H1 (cell line): ENCODE data around the gene TBC1D30. TPM values are rescaled to one million over a fixed set of nuclear protein-coding genes. Genes with fewer than 3 reads are reported as not detected.

Experiments used
- CTCF ChIA-PET: fragments of 300-600 bp; sonication (Branson Sonifier 250); formaldehyde crosslinking; loops from one replicate; lab custom pipeline; 2021; ENCODE audit not compliant: partially characterized antibody; lab: Charles Lee
- POLR2A ChIA-PET: fragments of 300-600 bp; sonication (Branson Sonifier 250); formaldehyde crosslinking; loops from one replicate; lab custom pipeline; 2021; ENCODE audit warnings: inconsistent platforms; ENCODE audit not compliant: partially characterized antibody; lab: Charles Lee
- DNase-seq, 2 experiments: peaks; one replicate each; pipeline versions ENCODE4 v3.0.0 to v3.0.0-alpha.2; 2010 to 2022; ENCODE audit warnings: low spot score in 2 of 2, low read depth in 1 of 2, mixed read lengths in 1 of 2
- FAIRE-seq: peaks from 2 replicates; lab custom pipeline; 2011; peaks lifted over from hg19 to GRCh38; lab: Jason Lieb, UNC
- H2AFZ ChIP-seq: 2 replicates; pipeline ENCODE4 v1.8.1; 2012; ENCODE audit warnings: low read length, inconsistent platforms
- H2AK5ac ChIP-seq: 2 replicates; pipeline ENCODE4 v1.6.1; 2013; ENCODE audit warnings: low read depth, low read length
- H2BK120ac ChIP-seq: replicated peaks from 2 replicates; pipeline ENCODE3; 2013; ENCODE audit warnings: low read depth, low read length, inconsistent platforms
- H2BK12ac ChIP-seq: 2 replicates; pipeline ENCODE4 v1.6.1; 2013; ENCODE audit warnings: low read depth, low read length
- H2BK15ac ChIP-seq: 2 replicates; pipeline ENCODE4 v1.6.1; 2013; ENCODE audit warnings: low read length
- H2BK20ac ChIP-seq: 2 replicates; pipeline ENCODE4 v1.6.1; 2013; ENCODE audit warnings: low read length
- H2BK5ac ChIP-seq: 2 replicates; pipeline ENCODE4 v1.6.1; 2013; ENCODE audit warnings: low read depth, low read length
- H3K14ac ChIP-seq: 2 replicates; pipeline ENCODE4 v1.6.1; 2013; ENCODE audit warnings: inconsistent platforms; ENCODE audit not compliant: insufficient read length
- H3K18ac ChIP-seq: 2 replicates; pipeline ENCODE4 v1.6.1; 2013; ENCODE audit warnings: low read length; ENCODE audit errors: extremely low read depth
- H3K23ac ChIP-seq: 2 replicates; pipeline ENCODE4 v1.6.1; 2013; ENCODE audit warnings: inconsistent platforms; ENCODE audit not compliant: insufficient read length
- H3K23me2 ChIP-seq: 2 replicates; pipeline ENCODE4 v1.6.1; 2013; ENCODE audit warnings: low read depth, low read length
- H3K27ac ChIP-seq: 2 replicates; pipeline ENCODE4 v1.6.1; 2011; ENCODE audit warnings: low read depth, low read length, inconsistent platforms
- H3K27me3 ChIP-seq, 4 experiments: replicated peaks in 1 of 4; 1 replicate in 1 of 4; 2 replicates in 3 of 4; pipeline versions ENCODE4 v1.6.1 to v1.8.1; 2011 to 2013; ENCODE audit warnings: low read length in 3 of 4, mild to moderate bottlenecking in 3 of 4, inconsistent platforms in 2 of 4, mixed read lengths in 2 of 4, moderate library complexity in 1 of 4; ENCODE audit not compliant: control insufficient read depth in 3 of 4, insufficient read depth in 3 of 4; ENCODE audit errors: extremely low read depth in 1 of 4
- H3K36me3 ChIP-seq, 4 experiments: 2 replicates each; pipeline versions ENCODE4 v1.6.1 to v1.8.1; 2011 to 2013; ENCODE audit warnings: mild to moderate bottlenecking in 4 of 4, low read length in 3 of 4, moderate library complexity in 2 of 4, control low read depth in 1 of 4, inconsistent platforms in 1 of 4; ENCODE audit not compliant: insufficient read depth in 4 of 4, control insufficient read depth in 2 of 4
- H3K4ac ChIP-seq: replicated peaks from 2 replicates; pipeline ENCODE3; 2013; ENCODE audit warnings: low read length, low read depth, mixed read lengths, inconsistent platforms; ENCODE audit not compliant: insufficient read length
- H3K4me1 ChIP-seq, 4 experiments: replicated peaks in 1 of 4; 1 replicate in 1 of 4; 2 replicates in 3 of 4; pipeline versions ENCODE4 v1.6.1 to v1.8.1; 2011 to 2013; ENCODE audit warnings: low read length in 3 of 4, inconsistent platforms in 2 of 4, mixed read lengths in 1 of 4; ENCODE audit not compliant: insufficient read depth in 4 of 4, control insufficient read depth in 3 of 4
- H3K4me2 ChIP-seq, 2 experiments: 2 replicates each; pipeline versions ENCODE4 v1.6.1 to v1.8.1; 2011 to 2013; ENCODE audit warnings: low read depth in 2 of 2, low read length in 2 of 2, control low read depth in 1 of 2, inconsistent platforms in 1 of 2, mild to moderate bottlenecking in 1 of 2; ENCODE audit not compliant: insufficient read depth in 1 of 2
- H3K4me3 ChIP-seq, 4 experiments: fragments of 200-600, 300-600 bp in 1 of 4; sonication (generic), shearing (Covaris generic), sonication (Bioruptor Twin) in 1 of 4; 2 replicates each; pipeline versions ENCODE4 v1.5.1 to v1.8.1; 2011 to 2016; ENCODE audit warnings: low read length in 4 of 4, low read depth in 3 of 4, control low read depth in 2 of 4, inconsistent platforms in 2 of 4, mild to moderate bottlenecking in 2 of 4, mixed read lengths in 1 of 4, moderate library complexity in 1 of 4; ENCODE audit not compliant: insufficient read depth in 2 of 4; ENCODE audit errors: extremely low read depth in 1 of 4
- H3K56ac ChIP-seq: replicated peaks from 2 replicates; pipeline ENCODE3; 2013; ENCODE audit warnings: low read depth, mild to moderate bottlenecking, mixed read lengths, low read length, inconsistent platforms; ENCODE audit not compliant: insufficient read length
- H3K79me1 ChIP-seq: 2 replicates; pipeline ENCODE4 v1.6.1; 2013; ENCODE audit warnings: low read depth, low read length, control low read depth
- H3K79me2 ChIP-seq, 2 experiments: 2 replicates each; pipeline versions ENCODE4 v1.6.1 to v1.8.1; 2012 to 2013; ENCODE audit warnings: low read length in 2 of 2, mild to moderate bottlenecking in 2 of 2, inconsistent platforms in 1 of 2; ENCODE audit not compliant: insufficient read depth in 2 of 2, control insufficient read depth in 1 of 2
- H3K9ac ChIP-seq, 4 experiments: replicated peaks in 1 of 4; 1 replicate in 1 of 4; 2 replicates in 3 of 4; pipeline versions ENCODE4 v1.6.1 to v1.8.1; 2011 to 2013; ENCODE audit warnings: low read depth in 3 of 4, low read length in 3 of 4, control low read depth in 2 of 4, mild to moderate bottlenecking in 2 of 4, moderate library complexity in 2 of 4, inconsistent platforms in 1 of 4; ENCODE audit errors: extremely low read depth in 1 of 4
- H3K9me3 ChIP-seq, 2 experiments: 2 replicates each; pipeline versions ENCODE4 v1.6.1 to v1.8.1; 2012 to 2013; ENCODE audit warnings: mild to moderate bottlenecking in 2 of 2, moderate library complexity in 2 of 2, control low read depth in 1 of 2, inconsistent platforms in 1 of 2, low read depth in 1 of 2, low read length in 1 of 2, mixed read lengths in 1 of 2; ENCODE audit not compliant: insufficient read depth in 2 of 2
- H4K20me1 ChIP-seq, 2 experiments: replicated peaks in 1 of 2; 2 replicates each; pipeline versions ENCODE3 to v1.8.1; 2011 to 2013; ENCODE audit warnings: inconsistent platforms in 2 of 2, low read length in 2 of 2, mild to moderate bottlenecking in 1 of 2; ENCODE audit not compliant: insufficient read depth in 2 of 2, control insufficient read depth in 1 of 2
- H4K5ac ChIP-seq: 2 replicates; pipeline ENCODE4 v1.6.1; 2013; ENCODE audit warnings: low read length, low read depth, mixed read lengths, inconsistent platforms; ENCODE audit not compliant: insufficient read length
- H4K8ac ChIP-seq: 2 replicates; pipeline ENCODE4 v1.8.0; 2013; ENCODE audit warnings: mild to moderate bottlenecking, moderate library complexity, low read length, inconsistent platforms; ENCODE audit not compliant: insufficient read depth; ENCODE audit errors: extremely low read depth
- H4K91ac ChIP-seq: replicated peaks from 2 replicates; pipeline ENCODE3; 2013; ENCODE audit warnings: low read length, mixed read lengths, inconsistent platforms; ENCODE audit not compliant: insufficient read length
- CTCF ChIP-seq, 3 experiments: IDR thresholded peaks; 1 replicate in 2 of 3; 2 replicates in 1 of 3; pipeline versions ENCODE4 v1.5.1 to v1.6.1; 2011; ENCODE audit warnings: low read length in 3 of 3, mild to moderate bottlenecking in 3 of 3, inconsistent platforms in 2 of 3, low read depth in 1 of 3, moderate library complexity in 1 of 3; ENCODE audit not compliant: insufficient read depth in 1 of 3; ENCODE audit errors: control extremely low read depth in 1 of 3
- JUND ChIP-seq: IDR thresholded peaks from 2 replicates; pipeline ENCODE4 v1.6.1; 2011; ENCODE audit warnings: mild to moderate bottlenecking, improper control_type of control experiment, low read length
- RAD21 ChIP-seq, 2 experiments: IDR thresholded peaks in 1 of 2; conservative IDR thresholded peaks in 1 of 2; 2 replicates each; pipeline ENCODE4 v1.6.1; 2011; ENCODE audit warnings: low read depth in 2 of 2, low read length in 2 of 2, improper control_type of control experiment in 1 of 2, inconsistent platforms in 1 of 2, mild to moderate bottlenecking in 1 of 2, moderate library complexity in 1 of 2
- TAF7 ChIP-seq: optimal IDR thresholded peaks from 2 replicates; pipeline ENCODE3; 2011; ENCODE audit warnings: low read depth, mild to moderate bottlenecking, inconsistent platforms, low read length, moderate library complexity, borderline replicate concordance
- WGBS, 2 experiments: shearing (Covaris generic) in 1 of 2; methylation state at CpG; one replicate each; pipeline versions ENCODE4 v1.1.6 to v1.1.7; 2013 to 2015; ENCODE audit warnings: low lambda C conversion rate in 2 of 2, mixed read lengths in 2 of 2, inconsistent platforms in 1 of 2, low coverage in 1 of 2, missing lambda C conversion rate in 1 of 2; ENCODE audit not compliant: insufficient replicate concordance in 2 of 2, insufficient coverage in 1 of 2, insufficient read length in 1 of 2; ENCODE audit errors: extremely low coverage in 1 of 2, missing lambda C conversion rate in 1 of 2; 5-methylcytosine and 5-hydroxymethylcytosine counted together
- polyA plus RNA-seq, 7 experiments: library from polyadenylated mRNA; depleted of rRNA in 3 of 7; stranded (reverse) in 5 of 7; unstranded in 2 of 7; fragments of >200 nt in 5 of 7; fragments of 200-250 nt in 2 of 7; gene quantifications; 1 replicate in 5 of 7; 2 replicates in 1 of 7; 4 replicates in 1 of 7; pipeline versions ENCODE4 v1.2.1 to v1.2.3, GENCODE V29; 2011 to 2013; ENCODE audit warnings: missing spikeins in 2 of 7, mixed read lengths in 2 of 7
- total RNA-seq: library from RNA; stranded (reverse); fragmentation: NEBNext Ultra II Directional; extraction: Animal tissue kit (Norgen Biotek cat#: 25700); gene quantifications from 2 replicates; pipeline ENCODE4 v1.2.1, GENCODE V29; 2021

The TBC1D30 gene
- total and polyA plus RNA-seq, 2 of the 8 experiments (the other 6 are each of a cell fraction or from before 2014, with no cell fraction given) = 2.8 to 5.5 TPM

DNA sequence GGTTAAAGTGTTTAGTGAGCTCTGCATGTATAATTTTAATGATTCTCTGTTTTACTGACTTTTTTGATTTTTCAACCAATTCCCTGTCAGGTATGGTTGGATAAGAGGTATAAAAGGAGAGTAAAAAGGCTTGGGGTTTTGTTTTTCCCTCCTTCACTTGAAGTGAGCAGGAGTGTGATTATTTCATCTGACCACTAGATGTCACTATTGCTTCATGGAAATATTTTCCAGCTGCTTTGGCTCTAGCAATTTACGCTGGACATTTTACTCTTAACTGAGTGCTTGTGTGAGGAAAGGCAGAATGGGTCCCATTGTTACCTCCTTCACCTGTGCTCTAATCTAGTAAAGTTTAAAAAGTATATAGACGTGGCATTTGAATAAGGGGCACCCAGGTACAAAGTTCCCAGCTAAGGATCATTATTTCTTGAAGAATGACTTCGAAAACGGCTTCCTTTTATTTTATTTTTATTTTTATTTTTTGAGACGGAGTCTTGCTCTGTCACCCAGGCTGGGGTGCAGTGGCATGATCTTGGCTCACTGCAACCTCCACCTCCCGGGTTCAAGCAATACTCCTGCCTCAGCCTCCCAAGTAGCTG is 66.5 kb downstream of the TBC1D30 start:
- H3K27me3 ChIP-seq = no peaks in the 10 kb centered on the region
- H3K4me1 ChIP-seq = peaks cover 0 to 5% (median 2%) of the 10 kb centered on the region in 4 experiments; a peak in 3 of 7 replicates
- H4K20me1 ChIP-seq = no peaks in the 10 kb centered on the region
- H3K18ac ChIP-seq = no peak overlapping the region
- TF ChIP-seq TAF7 (no peak), RAD21 (IDR thresholded peaks at IDR 0.05 in 1 of 2, conservative IDR thresholded peaks at IDR 0.05 in 1 of 2; ENCODE audit: low read depth in 2 of 2, low read length in 2 of 2) (peak; percentile 94 to 97), JUND (0 out of 2 replicates have a peak, but pooled peaks have one; percentile 15), CTCF (IDR thresholded peaks at IDR 0.05; ENCODE audit: control extremely low read depth in 1 of 3, insufficient read depth in 1 of 3, low read depth in 1 of 3, low read length in 3 of 3) (peak in 2 of 3 experiments; percentile 62 to 73; a peak in 3 of 4 replicates)
- H3K23ac ChIP-seq = no peak overlapping the region
- no peak overlapping the region for H3K4ac ChIP-seq
- H3K27ac ChIP-seq = no peak overlapping the region
- ChIA-PET CTCF (interaction anchor here (0.6 to 7.0 kb wide), 55 partner anchors 9 to 453 kb away, joined by 3 to 74 read pairs (median 4); partner anchors contain the start of genes LEMD3 and WIF1), POLR2A (interaction anchor here (1.0 kb wide), 1 partner anchor 216 kb away, joined by 4 read pairs; no protein-coding TSS in a partner anchor)
- H2BK12ac ChIP-seq = no peak overlapping the region; the same call in 1 of the 2 replicates
- FAIRE-seq = peak; percentile 85
- no peak overlapping the region for H2BK120ac ChIP-seq
- no peak overlapping the region for H2BK15ac ChIP-seq
- H2AFZ ChIP-seq = no peak overlapping the region
- H3K36me3 ChIP-seq = no peaks in the 10 kb centered on the region
- no peak overlapping the region for H4K5ac ChIP-seq
- no peak overlapping the region for H3K56ac ChIP-seq
- no peak overlapping the region for H3K14ac ChIP-seq
- H3K9me3 ChIP-seq = no peaks in the 10 kb centered on the region
- H3K79me2 ChIP-seq = no peaks in the 10 kb centered on the region
- no peaks in the 10 kb centered on the region for H3K79me1 ChIP-seq
- no peak overlapping the region for H2AK5ac ChIP-seq
- no peak overlapping the region for H2BK20ac ChIP-seq
- H4K8ac ChIP-seq = no peak overlapping the region
- H3K4me2 ChIP-seq = no peak overlapping the region
- WGBS, 2 experiments = 58% methylated on average over 6 of the region's 6 CpGs; no CpG with 5 or more reads in 1 of the 2 experiments
- DNase-seq = no peak
- 0 out of 2 replicates have a peak, but pooled peaks cover 2% of the 10 kb centered on the region for H3K23me2 ChIP-seq
- no peak overlapping the region for H2BK5ac ChIP-seq
- H4K91ac ChIP-seq = no peak overlapping the region
- no peak overlapping the region for H3K9ac ChIP-seq
- no peak overlapping the region for H3K4me3 ChIP-seq
